ENCODE results near the gene STOM.

DNA sequence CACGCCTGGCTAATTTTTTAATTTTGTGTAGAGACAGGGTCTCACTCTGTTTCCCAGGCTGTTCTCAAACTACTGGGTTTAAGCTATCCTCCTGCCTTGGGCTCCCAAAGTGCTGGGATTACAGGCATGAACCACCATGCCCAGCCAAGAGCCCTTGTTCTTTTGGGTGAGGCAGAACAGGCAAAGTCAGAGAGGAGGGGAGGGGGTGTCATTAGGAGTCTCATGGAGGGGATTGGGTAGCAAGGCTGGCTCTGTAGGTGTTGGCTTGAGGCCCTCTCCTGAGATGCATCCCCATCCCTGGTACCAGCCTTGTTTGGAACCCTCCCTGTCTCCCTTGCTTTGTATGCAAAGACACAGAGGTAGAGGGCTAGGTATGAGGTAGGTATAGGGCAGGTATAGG is 78.0 kb downstream of the STOM start:
- TF ChIP-seq TAF1 (IDR thresholded peaks at IDR 0.05; ENCODE audit: borderline replicate concordance, insufficient read depth, low read length), result no peak
- TF ChIP-seq POLR2AphosphoS5 (IDR thresholded peaks at IDR 0.05; ENCODE audit: low read depth, low read length), result no peak
- no peak for TF ChIP-seq SIN3A (IDR thresholded peaks at IDR 0.05; ENCODE audit: borderline replicate concordance, insufficient read depth, low read length)
- no peak for TF ChIP-seq FOXP2 (optimal IDR thresholded peaks at IDR 0.05; ENCODE audit: borderline replicate concordance, extremely low read depth, extremely low read length, insufficient read depth)
- TF ChIP-seq, protein P1, sequence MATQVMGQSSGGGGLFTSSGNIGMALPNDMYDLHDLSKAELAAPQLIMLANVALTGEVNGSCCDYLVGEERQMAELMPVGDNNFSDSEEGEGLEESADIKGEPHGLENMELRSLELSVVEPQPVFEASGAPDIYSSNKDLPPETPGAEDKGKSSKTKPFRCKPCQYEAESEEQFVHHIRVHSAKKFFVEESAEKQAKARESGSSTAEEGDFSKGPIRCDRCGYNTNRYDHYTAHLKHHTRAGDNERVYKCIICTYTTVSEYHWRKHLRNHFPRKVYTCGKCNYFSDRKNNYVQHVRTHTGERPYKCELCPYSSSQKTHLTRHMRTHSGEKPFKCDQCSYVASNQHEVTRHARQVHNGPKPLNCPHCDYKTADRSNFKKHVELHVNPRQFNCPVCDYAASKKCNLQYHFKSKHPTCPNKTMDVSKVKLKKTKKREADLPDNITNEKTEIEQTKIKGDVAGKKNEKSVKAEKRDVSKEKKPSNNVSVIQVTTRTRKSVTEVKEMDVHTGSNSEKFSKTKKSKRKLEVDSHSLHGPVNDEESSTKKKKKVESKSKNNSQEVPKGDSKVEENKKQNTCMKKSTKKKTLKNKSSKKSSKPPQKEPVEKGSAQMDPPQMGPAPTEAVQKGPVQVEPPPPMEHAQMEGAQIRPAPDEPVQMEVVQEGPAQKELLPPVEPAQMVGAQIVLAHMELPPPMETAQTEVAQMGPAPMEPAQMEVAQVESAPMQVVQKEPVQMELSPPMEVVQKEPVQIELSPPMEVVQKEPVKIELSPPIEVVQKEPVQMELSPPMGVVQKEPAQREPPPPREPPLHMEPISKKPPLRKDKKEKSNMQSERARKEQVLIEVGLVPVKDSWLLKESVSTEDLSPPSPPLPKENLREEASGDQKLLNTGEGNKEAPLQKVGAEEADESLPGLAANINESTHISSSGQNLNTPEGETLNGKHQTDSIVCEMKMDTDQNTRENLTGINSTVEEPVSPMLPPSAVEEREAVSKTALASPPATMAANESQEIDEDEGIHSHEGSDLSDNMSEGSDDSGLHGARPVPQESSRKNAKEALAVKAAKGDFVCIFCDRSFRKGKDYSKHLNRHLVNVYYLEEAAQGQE (IDR thresholded peaks at IDR 0.05; ENCODE audit: insufficient read depth in 1 of 2, low read depth in 2 of 2, low read length in 2 of 2), result no peak
